IMR-90 (cell line): ENCODE measurements around the gene SFTPD. TPM values are rescaled to one million over a fixed set of nuclear protein-coding genes. Genes with fewer than 3 reads are reported as not detected.

Experiments used
- ATAC-seq: fragments of 200-7000 bp; cut with Tn5 transposase; 2 replicates; pipeline ENCODE4 v1.9.1; 2020; ENCODE audit warnings: low read depth, mild to moderate bottlenecking, moderate library complexity
- BruUV-seq: library from RNA; stranded (reverse); fragments of 400-500 nt; replicated peaks from 2 replicates; lab custom pipeline; 2021; lab: Mats Ljungman, UMichigan
- CTCF ChIA-PET: fragments of 300-600 bp; formaldehyde crosslinking; extraction: SDS; loops from one replicate; lab custom pipeline; 2021; ENCODE audit warnings: antibody characterized with exemption; lab: Yijun Ruan, JAX
- POLR2A ChIA-PET: fragments of 300-600 bp; sonication (Branson Sonifier 250); formaldehyde crosslinking; loops from one replicate; lab custom pipeline; 2022; ENCODE audit warnings: antibody characterized with exemption; ENCODE audit not compliant: unreplicated experiment; lab: Charles Lee
- DNase-seq: peaks from one replicate; pipeline ENCODE4 v3.0.0; 2013
- H2AFZ ChIP-seq: replicated peaks from 2 replicates; pipeline ENCODE3; 2013; ENCODE audit warnings: low read length, mild to moderate bottlenecking; ENCODE audit not compliant: poor library complexity
- H2AK5ac ChIP-seq: 2 replicates; pipeline ENCODE4 v1.6.1; 2013; ENCODE audit warnings: low read depth, low read length, inconsistent platforms
- H2AK9ac ChIP-seq: replicated peaks from 2 replicates; pipeline ENCODE3; 2013; ENCODE audit warnings: mild to moderate bottlenecking, low read depth, low read length, moderate library complexity; ENCODE audit not compliant: poor library complexity
- H2BK120ac ChIP-seq: 2 replicates; pipeline ENCODE4 v1.6.1; 2013; ENCODE audit warnings: low read depth, low read length, inconsistent platforms
- H2BK15ac ChIP-seq: 3 replicates; pipeline ENCODE4 v1.6.1; 2013; ENCODE audit warnings: low read depth, low read length, inconsistent platforms
- H2BK20ac ChIP-seq: 2 replicates; pipeline ENCODE4 v1.6.1; 2013; ENCODE audit warnings: low read depth, mild to moderate bottlenecking, inconsistent platforms, low read length, moderate library complexity
- H2BK5ac ChIP-seq: 2 replicates; pipeline ENCODE4 v1.6.1; 2013; ENCODE audit warnings: mild to moderate bottlenecking, low read depth, low read length, inconsistent platforms; ENCODE audit not compliant: poor library complexity, severe bottlenecking
- H3K14ac ChIP-seq: replicated peaks from 2 replicates; pipeline ENCODE4 v1.6.1; 2013; ENCODE audit warnings: low read depth, low read length, inconsistent platforms
- H3K18ac ChIP-seq: 2 replicates; pipeline ENCODE4 v1.6.1; 2013; ENCODE audit warnings: low read depth, low read length, control low read depth
- H3K23ac ChIP-seq: 2 replicates; pipeline ENCODE4 v1.6.1; 2013; ENCODE audit warnings: low read depth, low read length, inconsistent platforms
- H3K27ac ChIP-seq: 2 replicates; pipeline ENCODE4 v1.5.1; 2013; ENCODE audit warnings: mild to moderate bottlenecking, control low read depth, low read length; ENCODE audit not compliant: insufficient read depth
- H3K27me3 ChIP-seq: 2 replicates; pipeline ENCODE4 v1.6.1; 2013; ENCODE audit warnings: low read length; ENCODE audit not compliant: control insufficient read depth, insufficient read depth
- H3K36me3 ChIP-seq: 2 replicates; pipeline ENCODE4 v1.6.1; 2013; ENCODE audit warnings: low read length, mixed read lengths; ENCODE audit not compliant: control insufficient read depth, insufficient read depth
- H3K4ac ChIP-seq: 2 replicates; pipeline ENCODE4 v1.6.1; 2013; ENCODE audit warnings: low read depth, low read length, inconsistent platforms
- H3K4me1 ChIP-seq: 2 replicates; pipeline ENCODE4 v1.6.1; 2013; ENCODE audit warnings: low read length, mixed read lengths; ENCODE audit not compliant: control insufficient read depth, insufficient read depth
- H3K4me2 ChIP-seq: 2 replicates; pipeline ENCODE4 v1.6.1; 2013; ENCODE audit warnings: low read depth, mild to moderate bottlenecking, control low read depth, low read length, moderate library complexity
- H3K4me3 ChIP-seq: 2 replicates; pipeline ENCODE4 v1.5.1; 2013; ENCODE audit warnings: low read depth, mild to moderate bottlenecking, control low read depth, low read length, moderate library complexity; ENCODE audit not compliant: insufficient read depth
- H3K56ac ChIP-seq: 2 replicates; pipeline ENCODE4 v1.6.1; 2013; ENCODE audit warnings: low read length, inconsistent platforms; ENCODE audit not compliant: insufficient read depth; ENCODE audit errors: extremely low read depth
- H3K79me1 ChIP-seq, 2 experiments: 2 replicates each; pipeline ENCODE4 v1.6.1; 2013; ENCODE audit warnings: low read length in 2 of 2, inconsistent platforms in 1 of 2, low read depth in 1 of 2
- H3K9ac ChIP-seq: 2 replicates; pipeline ENCODE4 v1.6.1; 2013; ENCODE audit warnings: low read depth, low read length, control low read depth
- H3K9me1 ChIP-seq: 2 replicates; pipeline ENCODE4 v1.6.1; 2013; ENCODE audit warnings: low read length, inconsistent platforms; ENCODE audit not compliant: insufficient read depth
- H3K9me3 ChIP-seq: 2 replicates; pipeline ENCODE4 v1.6.1; 2013; ENCODE audit warnings: low read length; ENCODE audit not compliant: control insufficient read depth, insufficient read depth
- H4K20me1 ChIP-seq: 2 replicates; pipeline ENCODE4 v1.6.1; 2013; ENCODE audit warnings: low read length, inconsistent platforms; ENCODE audit not compliant: insufficient read depth
- H4K5ac ChIP-seq: 2 replicates; pipeline ENCODE4 v1.6.1; 2013; ENCODE audit warnings: mild to moderate bottlenecking, low read depth, low read length, control low read depth
- H4K8ac ChIP-seq, 2 experiments: 2 replicates each; pipeline ENCODE4 v1.6.1; 2013; ENCODE audit warnings: low read depth in 2 of 2, low read length in 2 of 2, control low read depth in 1 of 2, inconsistent platforms in 1 of 2
- H4K91ac ChIP-seq: 2 replicates; pipeline ENCODE4 v1.6.1; 2013; ENCODE audit warnings: low read depth, low read length, inconsistent platforms; ENCODE audit not compliant: insufficient read depth
- BHLHE40 ChIP-seq: fragments of 150-350 bp; IDR thresholded peaks from 2 replicates; pipeline ENCODE4 v1.6.1; 2016; ENCODE audit warnings: mild to moderate bottlenecking, low read depth, low read length
- CHD1 ChIP-seq: IDR thresholded peaks from 2 replicates; pipeline ENCODE4 v1.6.1; 2012; ENCODE audit warnings: low read depth, low read length, improper control_type of control experiment
- CTCF ChIP-seq: conservative IDR thresholded peaks from 2 replicates; pipeline ENCODE4 v1.5.1; 2012; ENCODE audit warnings: mild to moderate bottlenecking, low read depth, low read length, improper control_type of control experiment
- ELK1 ChIP-seq: fragments of 150-350 bp; IDR thresholded peaks from 2 replicates; pipeline ENCODE4 v1.6.1; 2016; ENCODE audit warnings: low read depth, mild to moderate bottlenecking, low read length, moderate library complexity, borderline replicate concordance
- FOS ChIP-seq: fragments of 150-350 bp; IDR thresholded peaks from 2 replicates; pipeline ENCODE4 v1.6.1; 2016; ENCODE audit warnings: low read depth, low read length
- MAFK ChIP-seq: IDR thresholded peaks from 2 replicates; pipeline ENCODE4 v1.6.1; 2012; ENCODE audit warnings: low read depth, low read length, improper control_type of control experiment
- MAZ ChIP-seq: IDR thresholded peaks from 2 replicates; pipeline ENCODE4 v1.6.1; 2012; ENCODE audit warnings: low read depth, mild to moderate bottlenecking, low read length, improper control_type of control experiment, moderate library complexity, borderline replicate concordance
- MXI1 ChIP-seq: IDR thresholded peaks from 2 replicates; pipeline ENCODE4 v1.6.1; 2012; ENCODE audit warnings: low read depth, mild to moderate bottlenecking, low read length, moderate library complexity, borderline replicate concordance
- NFE2L2 ChIP-seq: fragments of 150-350 bp; IDR thresholded peaks from 2 replicates; pipeline ENCODE4 v1.6.1; 2016; ENCODE audit warnings: low read depth, mild to moderate bottlenecking, low read length
- RAD21 ChIP-seq: IDR thresholded peaks from 2 replicates; pipeline ENCODE4 v1.6.1; 2012; ENCODE audit warnings: low read length, improper control_type of control experiment
- RCOR1 ChIP-seq: IDR thresholded peaks from 2 replicates; pipeline ENCODE4 v1.6.1; 2012; ENCODE audit warnings: mild to moderate bottlenecking, low read length, improper control_type of control experiment; ENCODE audit not compliant: insufficient replicate concordance
- RFX5 ChIP-seq: IDR thresholded peaks from 2 replicates; pipeline ENCODE4 v1.8.0; 2012; ENCODE audit warnings: low read depth, mild to moderate bottlenecking, low read length, moderate library complexity
- SMC3 ChIP-seq: fragments of 150-350 bp; IDR thresholded peaks from 2 replicates; pipeline ENCODE4 v1.6.1; 2016; ENCODE audit warnings: low read depth, mild to moderate bottlenecking, antibody characterized with exemption, low read length, moderate library complexity
- USF2 ChIP-seq: fragments of 150-350 bp; IDR thresholded peaks from 2 replicates; pipeline ENCODE4 v1.6.1; 2017; ENCODE audit warnings: mild to moderate bottlenecking, antibody characterized with exemption, low read length, low read depth
- WGBS, 2 experiments: methylation state at CpG; one replicate each; pipeline versions ENCODE4 v1.1.5 to v1.1.7; 2013; ENCODE audit warnings: missing lambda C conversion rate in 2 of 2; ENCODE audit not compliant: insufficient read length in 1 of 2; ENCODE audit errors: extremely low coverage in 2 of 2; 5-methylcytosine and 5-hydroxymethylcytosine counted together
- dilution Hi-C: fragments of 300-500 bp; cut with HindIII; formaldehyde crosslinking; loops from one replicate; pipeline ENCODE4 v1.14.3; 2018; ENCODE audit warnings: low sequenced_read_pairs; ENCODE audit not compliant: unreplicated experiment
- in situ Hi-C: fragments of 300-500 bp; cut with MboI; formaldehyde crosslinking; loops from 3 replicates; pipeline ENCODE4 v1.14.3; 2019; ENCODE audit warnings: low sequenced_read_pairs, inconsistent platforms, mixed read lengths
- intact Hi-C: fragments of 100-400 bp; cut with micrococcal nuclease; formaldehyde crosslinking; loops from 2 replicates; pipeline ENCODE4 v1.10.0; 2022
- polyA plus RNA-seq, 3 experiments: library from polyadenylated mRNA; depleted of rRNA; stranded (reverse); fragments of >200 nt; gene quantifications; 2 replicates each; pipeline ENCODE4 v1.2.3, GENCODE V29; 2012; ENCODE audit warnings: low replicate concordance in 1 of 3
- total RNA-seq: library from RNA; depleted of rRNA; stranded (reverse); fragments of >200 nt; gene quantifications from 2 replicates; pipeline ENCODE4 v1.2.3, GENCODE V29; 2012

SFTPD gene
- total and polyA plus RNA-seq, 2 of the 4 experiments (the other 2 are of a cell fraction) = not detected

GRCh38 chr10:79944428-79945395, 4.2 kb downstream of the SFTPD start:
- Histone ChIP-seq H4K5ac (no peak overlapping the region), H2AK9ac (no peak overlapping the region), H3K79me1 (no peaks in the 10 kb centered on the region), H3K27me3 (peaks cover 30% of the 10 kb centered on the region; the same call in 1 of the 2 replicates), H3K9me1 (no peaks in the 10 kb centered on the region), H2BK5ac (no peak overlapping the region), H4K8ac (no peak overlapping the region), H3K4ac (no peak overlapping the region), H4K20me1 (no peaks in the 10 kb centered on the region), H3K27ac (no peak overlapping the region), H2BK20ac (no peak overlapping the region), H3K18ac (no peak overlapping the region), H2AK5ac (no peak overlapping the region), H3K4me2 (no peak overlapping the region), H3K4me3 (no peak overlapping the region), H3K36me3 (no peaks in the 10 kb centered on the region), H2BK15ac (no peak overlapping the region), H3K4me1 (no peaks in the 10 kb centered on the region), H2BK120ac (no peak overlapping the region), H3K9me3 (no peaks in the 10 kb centered on the region), H3K14ac (no peak overlapping the region), H4K91ac (no peak overlapping the region), H3K23ac (no peak overlapping the region), H2AFZ (no peak overlapping the region), H3K9ac (no peak overlapping the region), H3K56ac (no peak overlapping the region)
- dilution Hi-C loops = no loop called here
- no peak for DNase-seq
- intact Hi-C loops = no loop called here
- in situ Hi-C loops = no loop called here
- no peak for ATAC-seq
- ChIA-PET POLR2A (no interaction called here), CTCF (no interaction called here)
- WGBS, 2 experiments = 60% methylated on average over 4 of the region's 13 CpGs; no CpG with 5 or more reads in 1 of the 2 experiments
- no TSS peak for BruUV-seq
- TF ChIP-seq SMC3 = no peak
- no peak for TF ChIP-seq CTCF
- no peak for TF ChIP-seq NFE2L2
- TF ChIP-seq ELK1 = no peak
- TF ChIP-seq FOS = no peak
- no peak for TF ChIP-seq RAD21
- TF ChIP-seq MAZ = no peak
- no peak for TF ChIP-seq MXI1
- TF ChIP-seq CHD1 = no peak
- no peak for TF ChIP-seq USF2
- TF ChIP-seq MAFK = no peak
- no peak for TF ChIP-seq BHLHE40
- TF ChIP-seq RFX5 = no peak
- TF ChIP-seq RCOR1 = no peak
